Uterus (tissue), 4 donors: ENCODE measurements around the gene ZDBF2. TPM values are rescaled to one million over a fixed set of nuclear protein-coding genes. Genes with fewer than 3 reads are reported as not detected.
"Not testable (repeated sequence)": the region's sequence is repeated elsewhere in the genome, so short reads cannot be mapped to it uniquely, and the experiment has no call there.

Source experiments
- DNase-seq, 2 donors: peaks; one replicate each; pipeline ENCODE4 v3.0.0-alpha.2; 2019 to 2020
- H3K27ac ChIP-seq, 2 donors: fragments of 200-600 bp; sonication (generic); 1 replicate in 1 of 2; 2 replicates in 1 of 2; pipeline ENCODE4 v1.5.1; 2016 to 2018
- H3K27me3 ChIP-seq, 2 donors: fragments of 200-600 bp; sonication (generic); one replicate each; pipeline ENCODE4 v1.5.1; 2018 to 2019; ENCODE audit warnings: control low read depth in 1 of 2
- H3K36me3 ChIP-seq, 2 donors: fragments of 200-600 bp; sonication (generic); one replicate each; pipeline ENCODE4 v1.5.1; 2019; ENCODE audit warnings: control low read depth in 1 of 2
- H3K4me1 ChIP-seq, 2 donors: fragments of 200-600 bp; sonication (generic); one replicate each; pipeline ENCODE4 v1.5.1; 2018 to 2019; ENCODE audit warnings: control low read depth in 1 of 2
- H3K4me3 ChIP-seq, 2 donors: fragments of 200-600 bp; sonication (generic); 1 replicate in 1 of 2; 2 replicates in 1 of 2; pipeline ENCODE4 v1.5.1; 2018 to 2019; ENCODE audit warnings: mild to moderate bottlenecking in 1 of 2
- H3K9me3 ChIP-seq, 2 donors: fragments of 200-600 bp; sonication (generic); one replicate each; pipeline ENCODE4 v1.5.1; 2019; ENCODE audit warnings: control low read depth in 1 of 2
- POLR2A ChIP-seq, 2 donors: fragments of 450-650 bp; IDR thresholded peaks; one replicate each; pipeline ENCODE4 v1.6.1; 2016; ENCODE audit warnings: antibody characterized with exemption in 2 of 2, mild to moderate bottlenecking in 1 of 2, moderate library complexity in 1 of 2
- intact Hi-C: fragments of 100-400 bp; cut with DNase I; formaldehyde crosslinking; loops from one replicate; pipeline ENCODE4 v1.15.1; 2023; ENCODE audit warnings: low total_unique reads
- total RNA-seq, 4 donors: library from RNA; depleted of rRNA in 3 of 4; stranded (reverse); fragments of >200 nt in 3 of 4; gene quantifications; one replicate each; pipeline versions ENCODE4 v1.1.0 to v1.2.4, GENCODE V29; 2014 to 2023
- TF ChIP-seq, protein P1 (sequence below), 4 experiments: fragments of 200-600 bp in 2 of 4; fragments of 450-650 bp in 2 of 4; sonication (generic) in 2 of 4; IDR thresholded peaks; one replicate each; pipeline ENCODE4 v1.5.1; 2016 to 2019; ENCODE audit warnings: antibody characterized with exemption in 4 of 4, mild to moderate bottlenecking in 2 of 4, moderate library complexity in 1 of 4
- donor health status: DM: yes; HTN: yes; CAD: no.

ZDBF2 gene
- total RNA-seq = 10 to 100 TPM in 3 of 4 donors, 1 to 10 TPM in 1; 9.7 to 33.7 (median 22.6) TPM

DNA sequence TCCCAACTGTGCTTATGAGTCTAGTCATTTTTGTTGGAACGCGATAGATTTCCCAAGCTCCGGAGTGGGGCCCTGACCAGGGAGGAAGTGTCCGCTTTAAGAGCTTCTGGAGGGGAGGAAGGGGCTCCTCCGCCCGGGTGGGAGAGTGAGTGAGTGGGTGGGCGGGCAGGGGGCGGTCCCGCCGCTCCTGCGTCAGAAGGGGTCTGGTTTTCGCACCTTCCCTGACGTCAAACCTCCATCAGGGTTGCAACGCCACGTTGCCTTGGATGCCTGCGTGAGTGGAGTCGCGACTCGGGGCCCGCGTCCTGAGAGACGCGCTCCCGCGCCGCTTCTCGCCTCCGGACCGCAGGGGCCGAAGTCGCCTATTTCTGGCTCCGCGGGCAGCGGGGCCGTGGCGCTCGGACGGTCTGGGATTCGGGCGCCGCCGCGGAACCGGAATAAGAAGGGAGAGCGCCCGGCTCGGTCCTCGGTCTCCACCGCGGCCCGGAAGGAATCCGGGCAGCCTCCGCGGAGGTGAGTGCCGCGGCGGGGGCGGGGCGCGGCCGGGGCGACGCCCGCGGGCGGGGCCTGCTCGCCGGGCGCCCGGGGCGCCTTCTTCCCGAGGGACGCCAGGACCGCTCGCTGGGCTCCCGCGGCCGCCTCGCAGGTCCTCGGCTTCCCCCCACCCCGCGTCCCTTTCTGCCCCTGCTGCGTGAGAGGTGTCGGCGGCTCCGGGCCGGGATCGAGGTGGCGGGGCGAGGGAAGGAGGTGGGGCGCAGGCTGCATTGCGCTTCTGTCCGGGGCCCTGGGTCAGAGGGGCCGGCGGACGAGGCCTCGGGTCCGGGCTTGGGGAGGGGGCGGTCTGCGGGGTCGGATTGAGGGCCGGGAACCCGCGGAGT lies at the start of gene ZDBF2:
ZDBF2 (plus strand) TSS at position 230 of the 878 bp plus-strand sequence. CDS start 7,187 bp downstream, outside the sequence.
- peak in 1 of 2 donors; percentile 44 for TF ChIP-seq POLR2A (IDR thresholded peaks at IDR 0.05)
- TF ChIP-seq, protein P1, sequence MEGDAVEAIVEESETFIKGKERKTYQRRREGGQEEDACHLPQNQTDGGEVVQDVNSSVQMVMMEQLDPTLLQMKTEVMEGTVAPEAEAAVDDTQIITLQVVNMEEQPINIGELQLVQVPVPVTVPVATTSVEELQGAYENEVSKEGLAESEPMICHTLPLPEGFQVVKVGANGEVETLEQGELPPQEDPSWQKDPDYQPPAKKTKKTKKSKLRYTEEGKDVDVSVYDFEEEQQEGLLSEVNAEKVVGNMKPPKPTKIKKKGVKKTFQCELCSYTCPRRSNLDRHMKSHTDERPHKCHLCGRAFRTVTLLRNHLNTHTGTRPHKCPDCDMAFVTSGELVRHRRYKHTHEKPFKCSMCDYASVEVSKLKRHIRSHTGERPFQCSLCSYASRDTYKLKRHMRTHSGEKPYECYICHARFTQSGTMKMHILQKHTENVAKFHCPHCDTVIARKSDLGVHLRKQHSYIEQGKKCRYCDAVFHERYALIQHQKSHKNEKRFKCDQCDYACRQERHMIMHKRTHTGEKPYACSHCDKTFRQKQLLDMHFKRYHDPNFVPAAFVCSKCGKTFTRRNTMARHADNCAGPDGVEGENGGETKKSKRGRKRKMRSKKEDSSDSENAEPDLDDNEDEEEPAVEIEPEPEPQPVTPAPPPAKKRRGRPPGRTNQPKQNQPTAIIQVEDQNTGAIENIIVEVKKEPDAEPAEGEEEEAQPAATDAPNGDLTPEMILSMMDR (IDR thresholded peaks at IDR 0.05) = no peak
- Histone ChIP-seq H3K4me1 (no peaks in the 10 kb centered on the region), H3K9me3 (no peaks in the 10 kb centered on the region), H3K27ac (peak within 1 kb of the TSS; percentile 67 to 78), H3K4me3 (peak within 1 kb of the TSS; percentile 48 to 58), H3K36me3 (no peaks in the 10 kb centered on the region), H3K27me3 (peaks cover 0 to 36% of the 10 kb centered on the region in 2 donors)
- peak; percentile 27 to 48 for DNase-seq
- intact Hi-C loops = no loop called here

DNA sequence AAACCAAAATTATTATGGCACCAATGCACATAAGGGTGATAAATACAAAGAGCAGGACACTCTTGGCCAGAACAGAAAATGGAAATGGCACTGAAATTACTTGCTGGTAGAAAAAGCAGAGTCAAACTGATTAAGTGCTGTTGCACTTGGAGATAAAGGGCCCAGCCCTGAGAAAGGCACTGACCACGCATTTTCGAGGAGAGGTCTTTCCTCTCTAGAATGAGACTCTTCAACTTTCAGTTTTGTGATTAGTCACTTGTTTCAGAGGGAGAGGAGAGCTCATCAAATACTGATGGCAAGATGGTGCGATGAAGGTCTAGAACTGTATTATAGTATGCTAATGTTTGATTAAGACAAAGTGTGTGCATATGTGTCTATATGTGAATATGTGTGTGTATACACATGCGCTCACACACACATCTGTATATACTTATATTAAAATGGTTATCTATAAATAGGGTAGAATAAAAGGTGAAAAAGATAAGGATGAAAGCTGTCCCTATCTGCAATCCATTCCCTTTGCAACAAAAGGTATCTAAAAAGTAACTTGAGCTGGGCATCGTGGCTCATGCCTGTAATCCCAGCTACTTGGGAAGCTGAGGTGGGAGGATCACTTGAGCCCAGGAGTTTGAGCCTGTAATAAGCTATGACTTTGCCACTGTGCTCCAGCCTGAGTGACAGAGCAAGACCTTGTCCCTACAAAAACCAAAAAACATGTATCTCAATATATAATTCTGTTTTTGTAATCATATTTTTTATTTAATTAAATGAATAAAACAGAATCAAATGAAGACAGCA lies 48.8 kb upstream of the ZDBF2 start:
- Histone ChIP-seq H3K36me3 (no peaks in the 10 kb centered on the region), H3K27me3 (no peaks in the 10 kb centered on the region), H3K4me3 (no peak overlapping the region), H3K27ac (no peak overlapping the region), H3K4me1 (no peaks in the 10 kb centered on the region), H3K9me3 (no peaks in the 10 kb centered on the region)
- TF ChIP-seq POLR2A (IDR thresholded peaks at IDR 0.05) = no peak
- TF ChIP-seq, protein P1 (IDR thresholded peaks at IDR 0.05) = no peak
- intact Hi-C loops = no loop called here
- DNase-seq = no peak

DNA sequence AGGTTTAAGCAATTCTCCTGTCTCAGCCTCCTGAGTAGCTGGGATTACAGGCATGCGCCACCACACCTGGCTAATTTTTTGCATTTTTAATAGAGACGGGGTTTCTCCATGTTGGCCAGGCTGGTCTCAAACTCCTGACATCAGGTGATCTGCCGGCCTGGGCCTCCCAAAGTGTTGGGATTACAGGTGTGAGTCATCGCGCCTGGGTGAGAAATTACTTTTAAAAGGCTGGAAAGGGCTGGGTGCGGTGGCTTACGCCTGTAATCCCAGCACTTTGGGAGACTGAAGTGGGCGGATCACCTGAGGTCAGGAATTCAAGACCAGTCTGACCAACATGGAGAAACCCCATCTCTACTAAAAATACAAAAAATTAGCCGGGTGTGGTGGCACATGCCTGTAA lies 45.8 kb upstream of the ZDBF2 start:
- H3K9me3 ChIP-seq, DNase-seq, H3K36me3 ChIP-seq, H3K27me3 ChIP-seq, H3K4me3 ChIP-seq, H3K27ac ChIP-seq, intact Hi-C loops, H3K4me1 ChIP-seq: not testable (repeated sequence)

DNA sequence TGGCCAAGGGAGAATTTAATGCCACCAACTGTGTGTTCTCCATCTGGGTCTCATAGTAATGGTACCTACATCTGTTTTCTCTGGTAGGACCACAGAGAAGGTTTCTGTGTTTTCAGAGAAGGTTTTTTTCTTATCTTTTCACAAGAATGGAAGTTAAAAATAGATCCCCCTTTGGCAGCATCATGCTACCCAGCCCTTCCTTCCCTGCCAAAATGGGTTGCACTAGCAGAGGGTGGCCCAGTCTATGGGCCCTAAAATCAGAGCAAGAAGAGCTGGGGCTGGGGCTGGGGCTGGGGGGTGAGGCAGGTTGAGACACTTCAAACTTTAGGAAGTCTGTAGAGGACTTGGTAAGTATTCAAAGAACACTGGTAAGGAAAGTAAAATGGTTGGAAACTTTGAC lies 44.8 kb upstream of the ZDBF2 start:
- H3K36me3 ChIP-seq = no peaks in the 10 kb centered on the region
- no peaks in the 10 kb centered on the region for H3K9me3 ChIP-seq
- intact Hi-C loops = no loop called here
- H3K4me3 ChIP-seq = no peak overlapping the region
- DNase-seq = no peak
- H3K27ac ChIP-seq = no peak overlapping the region
- no peak for TF ChIP-seq POLR2A (IDR thresholded peaks at IDR 0.05)
- TF ChIP-seq, protein P1 (IDR thresholded peaks at IDR 0.05) = no peak
- H3K4me1 ChIP-seq = no peaks in the 10 kb centered on the region
- no peaks in the 10 kb centered on the region for H3K27me3 ChIP-seq

DNA sequence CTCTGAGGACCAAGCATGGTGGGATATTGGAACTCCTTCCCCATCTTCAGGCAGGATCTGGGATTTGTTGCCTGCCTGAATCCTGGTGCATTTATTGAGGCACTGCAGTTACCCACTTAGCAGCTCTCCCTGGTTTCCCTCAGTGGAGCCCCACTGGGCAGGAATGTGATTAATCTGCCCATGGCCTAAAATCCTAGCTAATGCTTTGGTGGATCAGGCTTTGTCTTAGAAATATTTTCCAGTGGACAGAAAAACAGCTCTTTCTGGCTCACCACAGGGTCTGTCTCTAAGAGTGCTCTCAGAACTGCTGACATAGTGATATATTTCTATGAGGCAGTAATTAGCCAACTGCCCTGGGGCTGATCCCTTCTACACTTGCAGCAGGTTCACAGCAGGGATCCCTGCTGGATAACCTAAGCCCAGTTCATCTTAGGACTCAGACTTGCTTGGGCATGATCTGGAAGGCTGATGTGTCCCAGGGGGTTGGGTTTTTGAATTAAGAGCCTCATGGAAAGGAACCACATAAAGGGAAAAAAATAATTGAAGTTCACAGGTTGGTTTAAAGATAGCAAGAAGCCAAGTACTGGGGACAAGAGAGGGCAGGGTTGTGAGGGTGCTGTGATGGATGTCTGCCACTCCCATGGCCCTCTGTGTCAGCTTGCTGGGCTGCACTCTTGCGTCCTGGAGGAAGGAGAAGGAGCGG lies 44.3 kb upstream of the ZDBF2 start:
- no peak for DNase-seq
- Histone ChIP-seq H3K4me3 (no peak overlapping the region), H3K27ac (no peak overlapping the region), H3K27me3 (no peaks in the 10 kb centered on the region), H3K4me1 (no peaks in the 10 kb centered on the region), H3K9me3 (no peaks in the 10 kb centered on the region), H3K36me3 (no peaks in the 10 kb centered on the region)
- intact Hi-C loops = no loop called here
- TF ChIP-seq POLR2A (IDR thresholded peaks at IDR 0.05) = no peak
- TF ChIP-seq, protein P1 (IDR thresholded peaks at IDR 0.05) = no peak
